Fibroblast of lung (primary cell): Measurements from ENCODE around the gene FOXQ1.

Experiments
- CTCF ChIP-seq, 2 donors: IDR thresholded peaks in 1 of 2; conservative IDR thresholded peaks in 1 of 2; 1 replicate in 1 of 2; 2 replicates in 1 of 2; pipeline ENCODE4 v1.5.1; 2011 to 2012; ENCODE audit warnings: low read length in 2 of 2, control low read depth in 1 of 2, inconsistent platforms in 1 of 2, low read depth in 1 of 2, mild to moderate bottlenecking in 1 of 2
- EZH2 ChIP-seq: IDR thresholded peaks from 2 replicates; pipeline ENCODE4 v1.5.1; 2012; ENCODE audit warnings: low read length, control low read depth, mild to moderate bottlenecking; ENCODE audit errors: missing control alignments

- no peak for TF ChIP-seq EZH2
- TF ChIP-seq CTCF (conservative IDR thresholded peaks at IDR 0.05 in 1 of 2, IDR thresholded peaks at IDR 0.05 in 1 of 2; ENCODE audit: low read depth in 1 of 2, low read length in 2 of 2), result peak in 1 of 2 donors; percentile 3
These were observed 240 bp downstream of the FOXQ1 start for GRCh38 chr6:1312203-1312472.
